Measurements from ENCODE around the gene ANKMY1. TPM values are rescaled to one million over a fixed set of nuclear protein-coding genes. Genes with fewer than 3 reads are reported as not detected.

Gene ANKMY1
- total RNA-seq, 1 experiment from 2014 or later = 2.4 TPM

DNA sequence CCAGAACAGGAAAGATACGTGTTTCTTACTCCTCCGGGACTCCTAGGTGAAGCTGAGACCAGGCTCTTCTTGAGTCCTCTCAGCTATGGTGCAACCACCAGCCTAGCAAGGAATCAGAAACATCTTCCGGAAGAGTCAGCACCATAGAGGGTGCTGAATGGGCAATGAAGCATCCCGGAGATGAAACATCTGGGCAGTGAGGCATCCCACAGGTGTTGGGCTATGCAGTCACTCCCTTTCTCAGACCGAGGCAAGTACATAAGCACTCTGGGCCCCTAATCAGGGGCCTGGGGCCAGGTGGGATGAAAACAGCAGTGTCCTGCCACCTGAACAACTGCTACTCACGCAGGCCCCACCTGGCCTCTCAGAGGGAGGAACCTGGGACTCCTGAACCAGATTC is 27.3 kb upstream of the ANKMY1 start:
- in situ Hi-C loops (cut with HindIII; ENCODE audit: low pct_unique_long_range_greater_than_20kb, low sequenced_read_pairs) = no loop called here
- DNase-seq (ENCODE audit: low read depth) = no peak

DNA sequence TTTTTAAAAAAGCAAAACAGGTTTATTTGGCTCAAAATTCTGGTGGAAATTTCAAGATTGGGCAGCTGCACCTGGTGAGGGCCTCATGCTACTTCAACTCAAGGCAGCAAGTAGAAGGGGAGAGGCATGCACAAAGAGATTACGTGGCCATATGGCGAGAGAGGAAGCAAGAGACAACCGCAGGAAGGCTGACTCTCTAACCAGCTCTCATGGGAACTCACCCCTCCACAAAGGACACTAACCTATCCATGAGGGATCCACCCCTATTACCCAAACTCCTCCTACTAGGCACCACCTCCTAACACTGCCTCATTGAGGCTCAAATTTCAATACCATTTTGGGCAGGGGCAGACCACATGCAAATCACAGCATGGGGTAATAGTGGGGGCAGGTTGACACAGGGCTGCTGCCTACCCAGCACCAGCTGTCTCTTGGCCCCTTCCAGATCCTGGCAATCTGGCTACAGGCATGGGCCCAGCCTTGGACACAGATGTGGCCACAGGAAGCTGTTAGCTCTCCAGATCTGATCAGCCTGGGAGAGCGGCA is 26.8 kb upstream of the ANKMY1 start:
- in situ Hi-C loops (cut with HindIII; ENCODE audit: low pct_unique_long_range_greater_than_20kb, low sequenced_read_pairs) = no loop called here
- DNase-seq (ENCODE audit: low read depth) = peak; percentile 65

DNA sequence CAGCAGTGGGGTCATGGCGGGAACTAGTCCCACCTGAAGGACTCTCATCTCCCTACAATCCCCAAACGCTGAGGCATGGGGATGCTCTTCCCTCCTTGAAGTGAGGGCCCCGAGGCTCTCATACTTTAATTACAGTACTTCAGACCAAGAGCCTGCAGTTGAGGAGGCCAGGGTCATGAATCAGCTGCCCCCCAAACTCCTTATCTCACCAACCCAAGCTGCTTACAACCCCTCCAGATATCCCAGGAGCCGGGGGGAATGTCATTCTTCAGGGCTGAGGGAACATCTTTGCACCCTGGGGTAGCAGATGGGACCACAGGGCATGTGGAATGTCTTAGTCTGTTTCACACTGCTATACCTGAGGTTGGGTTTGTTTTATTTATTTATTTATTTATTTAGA is 26.0 kb upstream of the ANKMY1 start:
- DNase-seq (ENCODE audit: low read depth) = no peak
- in situ Hi-C loops (cut with HindIII; ENCODE audit: low pct_unique_long_range_greater_than_20kb, low sequenced_read_pairs) = no loop called here

DNA sequence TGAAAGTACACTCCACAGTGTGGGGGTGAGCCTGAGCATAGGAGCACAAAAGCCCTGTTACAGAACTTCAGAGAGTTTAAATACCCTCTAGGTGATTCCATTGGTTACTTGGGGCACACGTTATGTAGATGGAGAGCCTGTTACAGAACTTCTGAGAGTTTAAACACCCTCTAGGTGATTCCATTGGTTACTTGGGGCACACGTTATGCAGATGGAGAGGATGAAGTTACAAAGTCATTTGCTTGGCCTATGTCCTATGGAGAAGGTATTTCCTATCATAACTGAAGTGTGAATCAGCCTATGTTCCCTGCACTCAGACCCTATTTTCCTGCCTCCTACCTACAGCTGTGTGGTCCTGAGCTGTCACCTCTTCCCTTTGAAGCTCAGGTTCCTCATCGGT is 25.0 kb upstream of the ANKMY1 start:
- DNase-seq (ENCODE audit: low read depth) = no peak
- in situ Hi-C loops (cut with HindIII; ENCODE audit: low pct_unique_long_range_greater_than_20kb, low sequenced_read_pairs) = no loop called here

DNA sequence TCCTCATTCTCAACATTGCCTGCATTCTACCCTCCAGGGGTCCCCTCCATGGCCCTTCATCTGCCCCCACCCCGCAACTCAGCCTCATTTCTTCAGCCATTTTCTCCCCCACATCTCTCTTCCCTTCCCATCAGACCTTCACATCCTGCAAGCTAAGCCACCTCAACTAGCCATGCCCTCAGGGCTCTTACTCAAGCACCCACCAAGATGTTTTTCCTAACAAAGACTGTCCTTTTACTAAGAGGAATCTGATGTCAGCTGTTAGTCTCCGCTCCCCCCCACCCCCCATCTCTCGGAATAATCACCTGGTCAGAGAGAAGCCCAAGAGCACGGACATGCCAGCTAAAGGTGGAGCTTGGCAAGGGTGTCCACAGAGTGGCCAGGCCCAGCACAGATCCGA is 24.0 kb upstream of the ANKMY1 start:
- no peak for DNase-seq (ENCODE audit: low read depth)
- in situ Hi-C loops (cut with HindIII; ENCODE audit: low pct_unique_long_range_greater_than_20kb, low sequenced_read_pairs) = no loop called here

DNA sequence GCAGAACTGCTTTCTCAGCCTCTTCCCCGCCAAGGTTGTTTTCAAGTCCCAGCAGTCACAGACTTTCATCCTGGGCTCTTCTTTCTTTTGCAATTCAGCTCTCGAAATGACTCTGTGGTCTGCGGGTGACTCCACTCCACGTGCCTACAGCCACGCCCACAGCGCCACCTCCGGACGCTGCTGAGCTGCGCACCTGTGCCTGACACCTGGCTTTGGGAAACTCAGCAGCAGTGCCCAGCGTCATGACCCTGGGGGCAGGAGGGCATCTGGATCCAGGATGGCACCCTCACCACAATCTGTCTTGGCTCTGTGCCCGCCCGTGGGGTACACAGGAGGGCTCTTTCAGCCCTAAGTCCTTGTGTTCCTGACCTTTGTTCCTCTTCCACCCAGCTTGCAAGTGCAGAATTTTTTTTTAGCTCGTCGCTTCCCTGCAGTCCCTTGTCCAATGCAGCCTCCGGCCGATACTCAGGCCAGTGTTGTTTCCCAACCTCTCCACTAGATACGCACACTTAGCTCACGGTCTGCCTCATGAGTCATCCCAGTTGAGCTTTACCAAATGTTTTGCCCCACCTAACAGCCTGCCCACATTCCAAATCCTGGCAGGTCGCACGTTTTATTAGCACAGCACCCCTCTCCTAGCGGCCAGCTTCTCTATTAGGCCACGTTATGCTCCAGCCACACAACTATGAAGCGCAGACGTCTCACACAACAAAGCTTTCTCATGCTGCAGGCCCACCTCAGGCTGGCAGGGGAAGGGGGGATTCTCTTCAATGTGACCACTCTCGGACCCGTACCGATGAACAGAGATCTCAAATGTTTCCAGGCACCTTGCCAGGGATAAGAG is 22.2 kb upstream of the ANKMY1 start:
- in situ Hi-C loops (cut with HindIII; ENCODE audit: low pct_unique_long_range_greater_than_20kb, low sequenced_read_pairs) = no loop called here
- DNase-seq (ENCODE audit: low read depth) = peak; percentile 62

DNA sequence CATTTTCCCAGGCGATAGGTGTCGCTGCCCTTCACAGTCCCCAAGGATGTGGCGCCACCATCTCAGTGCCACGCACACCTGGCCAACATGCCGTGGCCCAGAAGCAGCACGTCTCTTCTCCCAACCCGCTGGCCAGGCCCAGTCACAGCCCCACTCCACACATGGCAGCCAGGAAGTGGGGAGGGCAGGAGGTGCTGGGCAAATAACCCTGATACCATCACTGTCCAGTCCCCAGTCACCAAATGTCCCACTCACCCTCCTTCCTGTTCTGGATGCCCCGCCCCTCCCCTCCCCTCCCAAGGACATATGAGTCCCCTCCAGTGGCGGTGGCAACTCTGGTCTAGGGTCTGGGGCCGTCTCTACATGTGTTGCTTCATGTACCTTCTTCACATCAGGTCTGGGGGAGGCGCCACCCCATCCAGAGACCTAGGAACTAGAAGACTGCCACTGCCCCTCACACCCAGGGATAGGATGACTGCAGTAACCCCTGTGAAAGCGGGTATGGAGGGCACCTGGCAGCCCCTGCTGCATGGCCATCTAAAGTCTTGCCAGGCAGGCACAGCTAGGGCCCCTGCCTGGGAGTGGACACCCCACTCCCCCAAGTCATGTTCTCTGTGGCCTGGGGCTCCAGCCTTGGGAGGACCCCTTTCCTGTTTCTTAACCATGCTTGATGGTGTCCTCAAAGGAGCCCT is 21.4 kb upstream of the ANKMY1 start:
- no peak for DNase-seq (ENCODE audit: low read depth)
- in situ Hi-C loops (cut with HindIII; ENCODE audit: low pct_unique_long_range_greater_than_20kb, low sequenced_read_pairs) = no loop called here

DNA sequence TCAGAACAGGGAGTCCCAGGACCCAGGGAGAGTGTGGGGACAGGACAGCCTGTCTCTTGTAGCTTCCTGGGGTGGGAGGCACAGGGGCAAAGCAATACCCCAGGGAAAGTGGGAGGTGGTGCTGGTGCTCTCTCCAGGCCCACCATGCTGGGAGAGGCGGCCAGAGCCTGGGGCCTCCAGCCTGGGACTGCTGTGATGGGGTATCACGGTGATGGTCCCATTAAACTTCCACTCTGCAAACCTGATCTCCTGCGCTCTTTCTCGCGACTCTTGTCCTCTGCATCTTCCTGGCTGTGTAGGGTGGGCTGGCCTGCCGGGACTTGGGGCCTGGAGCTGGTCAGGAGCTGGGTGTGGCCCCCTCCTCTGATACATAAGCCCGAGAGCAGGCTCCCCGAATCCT is 20.7 kb upstream of the ANKMY1 start:
- no peak for DNase-seq (ENCODE audit: low read depth)
- in situ Hi-C loops (cut with HindIII; ENCODE audit: low pct_unique_long_range_greater_than_20kb, low sequenced_read_pairs) = no loop called here

DNA sequence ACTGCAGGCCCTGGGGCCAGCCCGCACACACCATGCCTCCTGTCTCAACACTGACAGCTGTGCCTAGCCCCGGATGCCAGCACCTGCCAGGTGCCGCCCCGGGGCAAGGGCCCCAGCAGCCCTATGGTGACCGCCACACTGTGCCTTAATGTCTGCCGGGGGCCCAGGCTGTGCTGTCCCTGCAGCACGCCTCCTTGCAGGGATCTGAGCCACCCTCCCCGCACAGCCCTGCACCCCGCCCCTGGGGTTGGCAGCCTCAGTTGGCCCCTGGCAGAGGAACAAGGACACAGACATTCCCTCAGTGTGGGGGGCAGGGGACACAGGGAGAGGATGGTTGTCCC is 20.3 kb upstream of the ANKMY1 start:
- DNase-seq (ENCODE audit: low read depth) = no peak
- in situ Hi-C loops (cut with HindIII; ENCODE audit: low pct_unique_long_range_greater_than_20kb, low sequenced_read_pairs) = no loop called here

DNA sequence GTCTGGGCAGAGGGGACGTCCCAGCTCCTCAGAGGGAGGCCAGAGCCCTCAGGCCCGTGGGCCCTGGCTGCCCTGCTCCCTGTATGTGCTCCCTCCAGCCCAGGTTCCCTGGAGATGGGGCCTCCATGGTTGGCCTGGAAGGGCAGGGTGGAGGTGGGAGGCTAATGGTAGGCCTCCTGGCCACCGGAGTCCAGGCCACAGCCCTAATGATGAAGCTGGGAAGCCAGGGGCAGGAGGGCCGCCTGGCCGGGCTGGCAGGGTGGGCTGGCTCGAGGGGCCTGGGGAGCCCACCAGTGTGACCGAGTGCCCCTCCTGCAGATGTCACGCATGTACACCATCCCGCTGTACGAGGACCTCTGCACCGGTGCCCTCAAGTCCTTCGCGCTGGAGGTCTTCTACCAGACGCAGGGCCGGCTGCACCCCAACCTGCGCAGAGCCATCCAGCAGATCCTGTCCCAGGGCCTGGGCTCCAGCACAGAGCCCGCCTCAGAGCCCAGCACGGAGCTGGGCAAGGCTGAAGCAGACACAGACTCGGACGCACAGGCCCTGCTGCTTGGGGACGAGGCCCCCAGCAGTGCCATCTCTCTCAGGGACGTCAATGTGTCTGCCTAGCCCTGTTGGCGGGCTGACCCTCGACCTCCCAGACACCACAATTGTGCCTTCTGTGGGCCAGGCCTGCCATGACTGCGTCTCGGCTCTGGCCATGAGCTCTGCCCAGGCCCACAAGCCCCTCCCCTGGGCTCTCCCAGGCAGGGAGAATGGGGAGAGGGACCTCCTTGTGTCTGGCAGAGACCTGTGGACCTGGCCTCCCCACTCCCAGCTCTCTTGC is 19.7 kb upstream of the ANKMY1 start:
- no peak for DNase-seq (ENCODE audit: low read depth)
- in situ Hi-C loops (cut with HindIII; ENCODE audit: low pct_unique_long_range_greater_than_20kb, low sequenced_read_pairs) = no loop called here

DNA sequence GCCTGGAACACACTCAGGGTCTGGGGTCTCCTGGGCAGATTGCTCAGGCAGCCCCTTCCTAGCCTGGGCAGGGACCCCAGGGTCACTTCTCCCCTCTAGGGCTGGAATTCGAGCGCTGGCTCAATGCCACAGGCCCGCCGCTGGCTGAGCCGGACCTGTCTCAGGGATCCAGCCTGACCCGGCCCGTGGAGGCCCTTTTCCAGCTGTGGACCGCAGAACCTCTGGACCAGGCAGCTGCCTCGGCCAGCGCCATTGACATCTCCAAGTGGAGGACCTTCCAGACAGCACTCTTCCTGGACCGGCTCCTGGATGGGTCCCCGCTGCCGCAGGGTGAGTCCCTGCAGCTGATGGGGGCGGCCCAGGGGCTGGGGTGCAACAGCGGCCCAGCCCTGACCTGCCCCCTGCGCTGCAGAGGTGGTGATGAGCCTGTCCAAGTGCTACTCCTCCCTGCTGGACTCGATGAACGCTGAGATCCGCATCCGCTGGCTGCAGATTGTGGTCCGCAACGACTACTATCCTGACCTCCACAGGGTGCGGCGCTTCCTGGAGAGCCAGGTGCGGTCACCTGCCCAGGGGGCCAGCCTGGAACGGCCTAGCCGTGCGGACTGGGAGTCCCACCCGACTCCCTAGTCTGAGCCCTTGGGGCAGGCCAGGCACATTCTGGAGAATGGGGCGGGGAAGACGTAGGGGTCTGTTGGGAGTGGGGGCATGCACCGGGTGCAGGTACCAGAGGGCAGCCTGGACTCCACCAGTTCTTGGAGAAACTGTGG is 18.8 kb upstream of the ANKMY1 start:
- DNase-seq (ENCODE audit: low read depth) = no peak
- in situ Hi-C loops (cut with HindIII; ENCODE audit: low pct_unique_long_range_greater_than_20kb, low sequenced_read_pairs) = no loop called here

DNA sequence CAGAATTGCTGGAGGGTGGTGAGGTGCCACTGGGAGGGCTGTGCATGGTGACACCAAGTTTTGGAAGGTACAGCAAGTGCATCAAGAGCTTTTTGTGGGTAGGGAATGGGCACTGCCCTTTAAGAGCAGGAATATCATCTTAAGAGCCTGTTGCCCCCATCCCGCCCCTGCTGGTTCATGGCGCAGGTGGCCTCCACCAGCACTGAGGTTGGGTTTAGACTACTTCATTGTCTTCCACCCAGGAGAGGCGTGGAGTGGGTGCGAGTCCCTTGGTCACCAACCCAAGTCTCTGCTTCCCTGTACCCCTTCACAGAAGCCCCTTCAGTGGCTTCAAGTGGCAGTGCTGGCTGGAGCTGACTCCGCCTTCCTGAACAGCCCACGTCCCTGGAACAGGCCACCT is 18.2 kb upstream of the ANKMY1 start:
- in situ Hi-C loops (cut with HindIII; ENCODE audit: low pct_unique_long_range_greater_than_20kb, low sequenced_read_pairs) = no loop called here
- no peak for DNase-seq (ENCODE audit: low read depth)

DNA sequence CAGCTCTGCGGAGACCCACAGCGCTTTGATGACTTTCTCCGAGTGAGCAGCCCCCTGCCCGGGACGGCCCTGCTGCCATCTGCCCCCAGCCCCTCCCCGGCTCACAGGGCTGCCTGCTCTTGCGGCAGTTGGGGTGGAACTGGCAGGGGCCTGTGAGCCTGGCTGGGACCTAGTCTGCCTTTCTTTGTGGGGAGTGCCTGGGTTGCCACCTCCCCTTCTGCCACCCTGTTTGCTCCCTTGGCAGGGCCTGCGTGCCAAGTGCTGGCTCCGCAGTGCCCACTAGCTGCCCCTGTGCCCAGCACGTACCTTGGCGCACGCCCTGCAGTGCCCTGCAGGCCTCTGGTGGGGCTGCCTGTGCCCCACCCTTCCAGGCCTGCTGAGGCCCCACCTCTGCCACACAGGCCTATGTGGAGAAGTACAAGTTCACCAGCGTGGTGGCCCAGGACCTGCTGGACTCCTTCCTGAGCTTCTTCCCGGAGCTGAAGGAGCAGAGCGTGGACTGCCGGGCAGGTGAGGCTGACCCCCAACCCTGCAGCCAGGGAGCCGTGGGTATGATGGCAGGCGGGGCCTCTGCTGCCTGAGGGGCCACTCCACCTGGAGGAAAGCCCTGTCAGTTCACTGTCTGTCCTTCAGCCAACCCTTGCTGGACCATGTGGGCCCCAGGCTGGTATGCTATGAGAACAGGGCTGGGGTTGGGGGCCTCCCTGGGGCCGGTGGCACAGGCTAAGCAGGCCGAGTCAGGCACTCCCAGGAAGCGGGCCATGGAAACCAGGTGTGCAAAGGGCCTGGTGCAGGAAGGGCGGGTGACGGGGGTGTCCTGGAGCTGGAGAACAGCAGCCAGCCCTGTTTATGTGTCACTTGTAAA is 17.5 kb upstream of the ANKMY1 start:
- in situ Hi-C loops (cut with HindIII; ENCODE audit: low pct_unique_long_range_greater_than_20kb, low sequenced_read_pairs) = no loop called here
- DNase-seq (ENCODE audit: low read depth) = no peak

DNA sequence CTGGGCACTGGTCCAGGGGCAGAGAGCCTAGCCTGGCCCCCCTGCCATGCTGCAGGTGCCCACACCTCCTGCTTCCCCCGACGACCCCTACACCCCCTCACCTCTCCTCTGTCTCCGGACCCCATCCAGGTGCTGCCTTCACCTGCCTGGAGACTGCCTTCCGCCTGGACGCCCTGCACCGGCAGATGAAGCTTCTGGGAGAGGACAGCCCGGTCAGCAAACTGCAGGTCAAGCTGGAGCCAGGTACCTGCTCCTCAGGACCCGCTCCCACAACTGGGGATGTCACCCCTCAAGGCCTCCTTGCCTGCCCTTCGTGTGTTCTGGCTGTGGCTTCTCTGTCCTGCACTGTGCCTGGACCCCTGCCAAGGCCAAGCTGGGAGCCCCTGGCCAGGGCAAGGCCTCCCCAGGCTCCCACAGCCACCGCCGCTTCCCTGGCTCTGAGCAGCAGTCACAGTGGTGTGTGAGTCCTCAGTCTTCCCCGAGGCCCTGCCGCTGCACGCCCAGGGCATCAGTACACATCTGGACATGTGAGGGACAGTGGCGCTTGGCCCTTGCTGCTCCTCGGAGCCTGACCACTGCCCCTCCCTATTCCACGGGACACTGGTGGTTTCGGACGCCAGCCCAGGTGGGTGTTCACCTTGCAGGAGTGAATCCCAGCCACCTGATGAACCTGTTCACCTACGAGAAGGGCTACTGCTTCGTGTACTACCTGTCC is 16.8 kb upstream of the ANKMY1 start:
- in situ Hi-C loops (cut with HindIII; ENCODE audit: low pct_unique_long_range_greater_than_20kb, low sequenced_read_pairs) = no loop called here
- no peak for DNase-seq (ENCODE audit: low read depth)

DNA sequence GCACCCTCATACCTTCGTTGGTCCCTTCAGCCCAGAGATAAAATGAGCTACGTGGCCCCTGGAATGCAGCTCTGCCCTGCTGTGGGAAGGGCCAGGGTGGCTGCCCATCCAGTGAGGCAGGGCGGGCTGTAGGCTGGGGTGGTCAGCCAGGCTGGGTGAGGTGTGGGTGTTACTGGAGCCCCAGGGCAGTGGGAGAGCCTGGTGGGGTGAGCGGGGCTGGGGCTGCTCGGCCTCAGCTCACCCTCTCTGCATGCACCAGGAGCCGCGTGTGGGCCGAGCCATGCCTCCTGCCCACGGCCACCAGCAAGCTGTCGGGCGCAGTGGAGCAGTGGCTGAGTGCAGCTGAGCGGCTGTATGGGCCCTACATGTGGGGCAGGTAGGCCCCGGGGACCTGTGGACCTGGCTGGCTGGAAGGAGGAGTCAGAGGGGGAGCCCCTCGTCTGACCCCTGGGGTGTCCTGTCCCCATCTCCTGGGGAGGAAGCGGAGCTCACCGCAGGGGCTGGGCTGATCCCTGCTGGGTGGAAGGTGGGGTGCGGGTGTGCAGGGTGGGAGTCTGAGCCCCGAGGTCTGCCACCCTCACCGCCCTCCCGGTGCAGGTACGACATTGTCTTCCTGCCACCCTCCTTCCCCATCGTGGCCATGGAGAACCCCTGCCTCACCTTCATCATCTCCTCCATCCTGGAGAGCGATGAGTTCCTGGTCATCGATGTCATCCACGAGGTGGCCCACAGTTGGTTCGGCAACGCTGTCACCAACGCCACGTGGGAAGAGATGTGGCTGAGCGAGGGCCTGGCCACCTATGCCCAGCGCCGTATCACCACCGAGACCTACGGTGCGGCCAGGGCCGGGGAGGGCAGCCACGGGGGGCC is 16.0 kb upstream of the ANKMY1 start:
- in situ Hi-C loops (cut with HindIII; ENCODE audit: low pct_unique_long_range_greater_than_20kb, low sequenced_read_pairs) = no loop called here
- no peak for DNase-seq (ENCODE audit: low read depth)

DNA sequence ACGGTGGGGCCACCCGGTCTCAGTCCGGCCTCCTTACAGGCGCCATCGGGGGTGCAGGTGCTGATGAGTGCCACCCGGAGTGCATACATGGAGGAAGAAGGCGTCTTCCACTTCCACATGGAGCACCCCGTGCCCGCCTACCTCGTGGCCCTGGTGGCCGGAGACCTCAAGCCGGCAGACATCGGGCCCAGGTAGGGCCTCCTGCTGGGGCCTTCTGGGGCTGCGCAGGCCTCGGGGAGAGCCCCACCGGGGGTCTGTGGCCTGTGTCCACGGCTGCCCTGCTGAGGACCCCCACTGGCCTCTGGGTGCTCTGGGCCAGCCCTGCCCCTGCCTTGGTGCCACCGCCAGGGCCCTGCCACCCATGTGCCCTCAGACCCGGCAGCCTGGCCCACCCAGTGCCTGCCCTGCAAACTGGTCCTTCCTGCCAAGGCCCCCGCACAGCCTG is 15.3 kb upstream of the ANKMY1 start:
- DNase-seq (ENCODE audit: low read depth) = no peak
- in situ Hi-C loops (cut with HindIII; ENCODE audit: low pct_unique_long_range_greater_than_20kb, low sequenced_read_pairs) = no loop called here
